GM12875 (cell line): Measurements from ENCODE around the gene UBAC2.

Source experiments
- H3K4me3 ChIP-seq: one replicate; pipeline ENCODE4 v1.5.1; 2011; ENCODE audit warnings: low read depth, low read length, control low read depth
- TF ChIP-seq, protein P1 (sequence below): IDR thresholded peaks from 2 replicates; pipeline ENCODE4 v1.5.1; 2011; ENCODE audit warnings: low read depth, mild to moderate bottlenecking, control low read depth, inconsistent platforms, low read length, moderate library complexity, borderline replicate concordance; ENCODE audit not compliant: insufficient read depth

The UBAC2 gene

DNA sequence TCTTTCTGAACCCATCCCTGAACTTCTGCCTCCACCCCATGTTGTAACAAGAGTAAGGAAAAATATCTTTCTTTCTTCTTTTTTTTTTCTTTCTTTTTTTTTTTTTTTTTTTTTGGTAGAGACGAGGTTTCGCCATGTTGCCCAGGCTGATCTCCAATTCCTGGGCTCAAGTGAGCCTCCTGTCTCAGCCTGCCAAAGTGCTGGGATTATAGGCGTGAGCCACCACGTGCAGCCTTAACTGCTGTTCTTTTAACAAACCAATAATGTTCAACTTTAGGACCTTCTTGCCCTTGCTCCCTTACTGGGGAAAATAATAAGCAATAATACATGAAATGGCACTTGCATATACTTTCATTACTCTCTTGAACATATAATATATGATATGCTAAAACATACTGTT lies 86.9 kb downstream of the UBAC2 start:
- no peak overlapping the region for H3K4me3 ChIP-seq

DNA sequence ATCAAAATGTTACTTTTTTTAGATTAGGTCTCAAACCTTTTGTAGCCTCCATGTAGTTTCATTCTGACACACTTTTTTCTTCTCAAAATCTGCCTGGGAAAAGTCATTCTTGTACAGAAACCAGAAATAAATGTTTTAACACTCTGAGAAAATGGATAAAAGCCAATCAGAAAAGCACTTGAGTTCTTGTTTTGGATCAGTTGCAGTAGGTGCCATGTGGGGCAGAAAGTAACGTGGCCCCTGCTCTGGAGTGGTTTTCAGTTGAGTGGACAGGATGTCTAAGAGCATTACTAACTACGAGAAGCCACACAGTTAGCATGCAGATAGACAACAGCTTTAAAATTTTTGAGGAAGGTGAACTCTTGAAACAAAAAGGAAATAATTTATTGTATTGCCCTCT lies 87.4 kb downstream of the UBAC2 start:
- TF ChIP-seq, protein P1, sequence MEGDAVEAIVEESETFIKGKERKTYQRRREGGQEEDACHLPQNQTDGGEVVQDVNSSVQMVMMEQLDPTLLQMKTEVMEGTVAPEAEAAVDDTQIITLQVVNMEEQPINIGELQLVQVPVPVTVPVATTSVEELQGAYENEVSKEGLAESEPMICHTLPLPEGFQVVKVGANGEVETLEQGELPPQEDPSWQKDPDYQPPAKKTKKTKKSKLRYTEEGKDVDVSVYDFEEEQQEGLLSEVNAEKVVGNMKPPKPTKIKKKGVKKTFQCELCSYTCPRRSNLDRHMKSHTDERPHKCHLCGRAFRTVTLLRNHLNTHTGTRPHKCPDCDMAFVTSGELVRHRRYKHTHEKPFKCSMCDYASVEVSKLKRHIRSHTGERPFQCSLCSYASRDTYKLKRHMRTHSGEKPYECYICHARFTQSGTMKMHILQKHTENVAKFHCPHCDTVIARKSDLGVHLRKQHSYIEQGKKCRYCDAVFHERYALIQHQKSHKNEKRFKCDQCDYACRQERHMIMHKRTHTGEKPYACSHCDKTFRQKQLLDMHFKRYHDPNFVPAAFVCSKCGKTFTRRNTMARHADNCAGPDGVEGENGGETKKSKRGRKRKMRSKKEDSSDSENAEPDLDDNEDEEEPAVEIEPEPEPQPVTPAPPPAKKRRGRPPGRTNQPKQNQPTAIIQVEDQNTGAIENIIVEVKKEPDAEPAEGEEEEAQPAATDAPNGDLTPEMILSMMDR = no peak
- H3K4me3 ChIP-seq = no peak overlapping the region

More for the DNA sequence above, 86.9 kb downstream of the UBAC2 start:
- TF ChIP-seq, protein P1 = no peak

DNA sequence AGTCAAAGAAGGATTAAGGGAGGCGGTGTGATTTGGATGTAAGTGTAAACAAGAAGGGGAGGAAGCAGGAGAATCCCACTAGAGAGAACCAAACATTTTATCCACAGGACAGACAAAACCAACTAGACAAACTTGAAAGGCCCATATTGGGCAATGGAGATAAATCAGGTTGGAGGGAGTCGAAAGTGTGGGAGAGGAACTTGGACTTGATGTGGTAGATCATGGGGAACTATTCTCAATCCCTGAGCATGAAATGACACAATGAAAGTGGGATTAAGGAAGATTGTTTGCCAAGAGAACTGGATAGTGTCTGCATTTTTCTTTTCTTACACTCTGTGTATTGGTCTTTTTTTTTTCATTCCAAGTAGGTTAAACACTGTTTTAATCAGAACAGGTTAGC lies 88.6 kb downstream of the UBAC2 start:
- TF ChIP-seq, protein P1 = no peak
- H3K4me3 ChIP-seq = no peak overlapping the region

GRCh38 chr13:99289674-99290337 lies 89.2 kb downstream of the UBAC2 start:
- TF ChIP-seq, protein P1 = no peak
- H3K4me3 ChIP-seq = no peak overlapping the region

GRCh38 chr13:99290894-99291293 lies 90.2 kb downstream of the UBAC2 start:
- TF ChIP-seq, protein P1 = no peak
- H3K4me3 ChIP-seq = no peak overlapping the region

DNA sequence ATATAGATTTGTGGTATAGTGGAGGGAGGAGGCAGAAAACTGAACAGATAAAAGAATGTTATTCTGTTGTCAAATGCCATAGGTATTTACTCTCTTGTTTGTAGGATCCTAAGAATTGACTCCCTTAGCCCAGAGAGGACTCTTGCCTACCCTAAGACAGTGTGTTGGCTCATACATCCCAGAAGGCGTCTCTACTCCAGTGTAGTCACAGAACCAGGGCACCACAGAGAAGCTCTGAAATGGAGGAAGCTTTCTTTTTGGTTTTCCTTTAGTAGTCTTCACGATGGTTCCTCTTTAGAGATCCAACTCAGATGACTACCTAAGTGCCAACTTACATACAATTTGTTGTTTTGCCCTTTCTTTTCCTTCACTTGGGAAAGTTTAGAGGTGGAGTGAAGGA lies 92.5 kb downstream of the UBAC2 start:
- no peak overlapping the region for H3K4me3 ChIP-seq
- TF ChIP-seq, protein P1 = no peak

- no peak overlapping the region for H3K4me3 ChIP-seq
- TF ChIP-seq, protein P1 = no peak
Observed at GRCh38 chr13:99294198-99294597, 93.5 kb downstream of the UBAC2 start.
